Glomerular endothelial cell (primary cell): ENCODE measurements around the gene PLB1. TPM values are rescaled to one million over a fixed set of nuclear protein-coding genes. Genes with fewer than 3 reads are reported as not detected.
A peak's percentile ranks its signal among the peaks of the same experiment; 100 is the strongest.

ENCODE experiments used
- DNase-seq: peaks from one replicate; pipeline ENCODE4 v3.0.0-alpha.2; 2011; ENCODE audit warnings: low read depth, low spot score; ENCODE audit errors: extremely low read depth
- total RNA-seq: library from RNA; depleted of rRNA; stranded (reverse); fragments of >200 nt; gene quantifications from 2 replicates; pipeline ENCODE4 v1.2.3, GENCODE V29; 2015

Gene PLB1
- total RNA-seq, 1 donor from 2014 or later = 0.53 TPM

GRCh38 chr2:28558158-28558820 lies 62.4 kb downstream of the PLB1 start:
- no peak for DNase-seq

GRCh38 chr2:28558918-28559317 lies 63.1 kb downstream of the PLB1 start:
- DNase-seq = no peak

GRCh38 chr2:28563869-28564268 lies 68.0 kb downstream of the PLB1 start:
- DNase-seq = no peak

GRCh38 chr2:28564346-28564745 lies 68.5 kb downstream of the PLB1 start:
- DNase-seq = no peak

GRCh38 chr2:28565033-28565432 lies 69.2 kb downstream of the PLB1 start:
- no peak for DNase-seq

GRCh38 chr2:28565720-28566295 lies 69.9 kb downstream of the PLB1 start:
- no peak for DNase-seq

GRCh38 chr2:28566521-28567041 lies 70.7 kb downstream of the PLB1 start:
- no peak for DNase-seq

- DNase-seq = no peak
These were observed 71.2 kb downstream of the PLB1 start for GRCh38 chr2:28567061-28567471.

GRCh38 chr2:28568036-28568435 lies 72.2 kb downstream of the PLB1 start:
- no peak for DNase-seq

GRCh38 chr2:28568533-28568932 lies 72.7 kb downstream of the PLB1 start:
- no peak for DNase-seq

- DNase-seq = no peak
These were observed 74.6 kb downstream of the PLB1 start for GRCh38 chr2:28570431-28570830.

GRCh38 chr2:28576714-28577113 lies 80.9 kb downstream of the PLB1 start:
- no peak for DNase-seq

- DNase-seq = no peak
These were observed 82.2 kb downstream of the PLB1 start for GRCh38 chr2:28577791-28578680.

- no peak for DNase-seq
These were observed 82.9 kb downstream of the PLB1 start for GRCh38 chr2:28578774-28579173.

- DNase-seq = no peak
These were observed 83.7 kb downstream of the PLB1 start for GRCh38 chr2:28579606-28580005.

- no peak for DNase-seq
These were observed 84.2 kb downstream of the PLB1 start for GRCh38 chr2:28580078-28580477.

GRCh38 chr2:28581312-28581711 lies 85.5 kb downstream of the PLB1 start:
- DNase-seq = no peak

GRCh38 chr2:28582152-28582551 lies 86.3 kb downstream of the PLB1 start:
- DNase-seq = no peak

GRCh38 chr2:28582595-28582994 lies 86.7 kb downstream of the PLB1 start:
- DNase-seq = no peak

GRCh38 chr2:28583899-28584553 lies 88.2 kb downstream of the PLB1 start:
- peak; percentile 81 for DNase-seq

GRCh38 chr2:28586867-28587266 lies 91.0 kb downstream of the PLB1 start:
- DNase-seq = no peak
